Mesothelial cell of epicardium (in vitro differentiated cells): Measurements from ENCODE around the gene RALBP1. TPM values are rescaled to one million over a fixed set of nuclear protein-coding genes. Genes with fewer than 3 reads are reported as not detected.

Experiments
- DNase-seq, 2 experiments: peaks; one replicate each; pipeline ENCODE4 v3.0.0; 2021; ENCODE audit warnings: low spot score in 2 of 2; ENCODE audit not compliant: unreplicated experiment in 2 of 2
- H3K27ac Mint-ChIP-seq: 2 replicates; pipeline ENCODE4 v1.8.0; 2021; ENCODE audit warnings: mixed read lengths
- H3K27me3 Mint-ChIP-seq: 2 replicates; pipeline ENCODE4 v1.8.0; 2021; ENCODE audit warnings: low read depth, mixed read lengths
- H3K36me3 Mint-ChIP-seq: 2 replicates; pipeline ENCODE4 v1.8.0; 2021; ENCODE audit warnings: mixed read lengths
- H3K4me1 Mint-ChIP-seq: 2 replicates; pipeline ENCODE4 v1.8.0; 2021; ENCODE audit warnings: mixed read lengths
- H3K4me3 Mint-ChIP-seq: 2 replicates; pipeline ENCODE4 v1.8.0; 2021; ENCODE audit warnings: mild to moderate bottlenecking, moderate library complexity, mixed read lengths
- H3K9me3 Mint-ChIP-seq: 2 replicates; pipeline ENCODE4 v1.8.0; 2021; ENCODE audit warnings: mixed read lengths
- total RNA-seq: library from RNA; stranded (reverse); gene quantifications from 3 replicates; pipeline ENCODE4 v1.2.1, GENCODE V29; 2021
- TF ChIP-seq, protein P1 (sequence below): fragments of 200-600 bp; sonication (generic); IDR thresholded peaks from one replicate; pipeline ENCODE4 v1.5.0; 2021; ENCODE audit warnings: antibody characterized with exemption; ENCODE audit not compliant: unreplicated experiment

RALBP1 gene
- total RNA-seq, 1 donor from 2014 or later, result 44.7 TPM

DNA sequence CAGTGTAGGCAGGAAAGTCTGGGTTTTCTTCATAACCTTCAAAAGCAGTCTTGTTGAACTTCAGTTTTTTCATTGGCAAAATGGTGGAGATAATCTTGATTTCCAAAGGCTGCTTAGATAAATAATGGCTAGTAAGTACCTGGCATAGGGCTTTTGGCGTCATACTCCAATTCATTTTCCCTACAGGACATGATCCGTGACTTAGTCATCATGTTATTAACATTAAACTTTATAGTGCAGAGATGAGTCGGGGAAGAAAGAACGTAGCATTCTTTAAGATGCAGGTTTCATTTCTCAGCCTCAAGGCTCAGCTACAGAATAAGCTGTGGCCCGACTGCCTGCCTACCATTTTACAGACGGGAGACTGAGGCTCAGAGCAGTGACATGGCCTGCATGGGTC is 64.0 kb downstream of the RALBP1 start:
- no peak for DNase-seq
- no peaks in the 10 kb centered on the region for H3K9me3 Mint-ChIP-seq
- TF ChIP-seq, protein P1, sequence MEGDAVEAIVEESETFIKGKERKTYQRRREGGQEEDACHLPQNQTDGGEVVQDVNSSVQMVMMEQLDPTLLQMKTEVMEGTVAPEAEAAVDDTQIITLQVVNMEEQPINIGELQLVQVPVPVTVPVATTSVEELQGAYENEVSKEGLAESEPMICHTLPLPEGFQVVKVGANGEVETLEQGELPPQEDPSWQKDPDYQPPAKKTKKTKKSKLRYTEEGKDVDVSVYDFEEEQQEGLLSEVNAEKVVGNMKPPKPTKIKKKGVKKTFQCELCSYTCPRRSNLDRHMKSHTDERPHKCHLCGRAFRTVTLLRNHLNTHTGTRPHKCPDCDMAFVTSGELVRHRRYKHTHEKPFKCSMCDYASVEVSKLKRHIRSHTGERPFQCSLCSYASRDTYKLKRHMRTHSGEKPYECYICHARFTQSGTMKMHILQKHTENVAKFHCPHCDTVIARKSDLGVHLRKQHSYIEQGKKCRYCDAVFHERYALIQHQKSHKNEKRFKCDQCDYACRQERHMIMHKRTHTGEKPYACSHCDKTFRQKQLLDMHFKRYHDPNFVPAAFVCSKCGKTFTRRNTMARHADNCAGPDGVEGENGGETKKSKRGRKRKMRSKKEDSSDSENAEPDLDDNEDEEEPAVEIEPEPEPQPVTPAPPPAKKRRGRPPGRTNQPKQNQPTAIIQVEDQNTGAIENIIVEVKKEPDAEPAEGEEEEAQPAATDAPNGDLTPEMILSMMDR, result no peak
- peaks cover 8% of the 10 kb centered on the region for H3K4me1 Mint-ChIP-seq
- no peak overlapping the region for H3K4me3 Mint-ChIP-seq
- H3K36me3 Mint-ChIP-seq, result peaks cover 21% of the 10 kb centered on the region
- no peak overlapping the region for H3K27ac Mint-ChIP-seq
- no peaks in the 10 kb centered on the region for H3K27me3 Mint-ChIP-seq

DNA sequence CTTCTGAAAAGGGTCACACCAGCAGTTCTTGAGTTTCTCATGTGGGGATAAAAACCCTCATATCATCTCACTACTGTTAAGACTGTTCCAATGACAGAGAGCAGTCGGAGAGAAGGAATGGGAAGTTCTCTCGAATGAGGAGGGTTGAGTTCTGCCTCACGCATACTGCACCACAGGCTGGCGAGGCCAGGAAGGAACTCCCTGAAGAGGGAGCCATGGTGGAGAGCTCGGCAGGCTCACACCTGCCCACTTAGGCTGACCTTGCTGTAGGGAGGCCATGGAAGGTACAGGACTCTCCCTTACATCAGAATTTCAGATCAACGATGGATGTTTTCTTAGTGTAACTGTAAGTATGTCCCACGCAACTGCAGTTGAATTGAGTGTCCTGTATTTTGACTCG is 64.6 kb downstream of the RALBP1 start:
- Mint-ChIP-seq H3K4me1 (peaks cover 8% of the 10 kb centered on the region), H3K27me3 (no peaks in the 10 kb centered on the region), H3K9me3 (no peaks in the 10 kb centered on the region), H3K4me3 (no peak overlapping the region), H3K36me3 (peaks cover 21% of the 10 kb centered on the region), H3K27ac (no peak overlapping the region)
- TF ChIP-seq, protein P1, result no peak
- no peak for DNase-seq

DNA sequence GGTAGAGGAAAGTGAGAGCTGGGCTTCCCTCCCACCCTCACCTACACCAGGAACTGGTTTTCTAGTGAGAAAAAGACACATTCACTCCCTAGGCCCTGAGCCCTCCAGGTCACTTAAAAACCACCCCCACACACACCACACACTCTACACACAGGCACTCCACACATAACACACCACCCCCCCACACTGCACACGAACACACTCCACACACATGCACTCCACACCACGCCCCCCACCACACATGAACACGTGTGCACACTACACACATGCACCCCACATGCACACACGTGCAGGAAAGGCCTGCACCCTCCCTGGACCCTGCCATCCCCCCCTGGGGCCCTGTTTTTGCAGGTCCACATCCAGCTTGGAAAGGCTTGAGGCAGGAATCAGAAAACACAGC is 67.6 kb downstream of the RALBP1 start:
- DNase-seq, result no peak
- Mint-ChIP-seq H3K4me3 (no peak overlapping the region), H3K36me3 (peaks cover 21% of the 10 kb centered on the region), H3K4me1 (no peaks in the 10 kb centered on the region), H3K27me3 (no peaks in the 10 kb centered on the region), H3K9me3 (no peaks in the 10 kb centered on the region), H3K27ac (no peak overlapping the region)
- TF ChIP-seq, protein P1, result no peak

DNA sequence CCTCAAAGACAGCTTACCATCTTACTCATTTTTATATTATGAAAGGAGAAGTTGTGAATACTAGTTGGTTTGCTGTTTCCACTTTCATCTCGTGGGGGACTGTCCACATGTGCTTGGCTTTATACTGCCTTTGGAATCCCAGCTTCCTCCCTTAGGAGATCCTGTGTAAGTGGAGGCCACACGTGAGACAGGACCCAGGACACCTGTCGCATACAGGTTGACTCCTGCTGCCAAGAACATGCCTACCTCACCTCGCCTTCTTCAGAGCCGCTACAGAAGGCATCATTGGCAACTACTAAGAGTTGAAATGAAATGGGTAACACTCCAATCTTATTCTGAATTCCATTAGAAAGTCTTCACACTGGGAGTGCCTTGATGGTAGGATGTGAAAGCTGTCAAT is 69.7 kb downstream of the RALBP1 start:
- Mint-ChIP-seq H3K4me1 (no peaks in the 10 kb centered on the region), H3K27me3 (no peaks in the 10 kb centered on the region), H3K36me3 (peaks cover 33% of the 10 kb centered on the region), H3K4me3 (no peak overlapping the region), H3K27ac (no peak overlapping the region), H3K9me3 (no peaks in the 10 kb centered on the region)
- DNase-seq, result no peak
- TF ChIP-seq, protein P1, result no peak

DNA sequence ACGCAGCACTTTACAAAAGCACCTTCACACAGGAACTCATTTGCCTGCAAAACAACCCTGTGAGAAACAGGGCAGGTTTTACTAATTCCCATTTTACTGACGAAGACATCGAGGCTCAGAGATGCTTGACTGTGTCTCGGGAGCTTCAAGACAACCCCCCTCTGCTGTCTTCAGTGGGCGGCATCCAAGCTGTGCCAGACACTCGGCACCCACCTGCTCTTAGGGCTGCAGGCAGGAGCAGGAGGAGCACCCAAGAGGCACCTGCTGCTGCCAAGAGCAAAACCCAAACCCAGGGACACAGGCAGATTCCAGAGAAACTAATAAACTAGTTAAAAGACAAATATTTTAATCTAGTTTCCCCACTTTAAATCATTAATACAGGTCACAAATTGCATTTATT is 71.2 kb downstream of the RALBP1 start:
- Mint-ChIP-seq H3K27ac (no peak overlapping the region), H3K27me3 (no peaks in the 10 kb centered on the region), H3K36me3 (peaks cover 35% of the 10 kb centered on the region), H3K4me1 (no peaks in the 10 kb centered on the region), H3K4me3 (no peak overlapping the region), H3K9me3 (no peaks in the 10 kb centered on the region)
- DNase-seq, result no peak
- TF ChIP-seq, protein P1, result no peak

DNA sequence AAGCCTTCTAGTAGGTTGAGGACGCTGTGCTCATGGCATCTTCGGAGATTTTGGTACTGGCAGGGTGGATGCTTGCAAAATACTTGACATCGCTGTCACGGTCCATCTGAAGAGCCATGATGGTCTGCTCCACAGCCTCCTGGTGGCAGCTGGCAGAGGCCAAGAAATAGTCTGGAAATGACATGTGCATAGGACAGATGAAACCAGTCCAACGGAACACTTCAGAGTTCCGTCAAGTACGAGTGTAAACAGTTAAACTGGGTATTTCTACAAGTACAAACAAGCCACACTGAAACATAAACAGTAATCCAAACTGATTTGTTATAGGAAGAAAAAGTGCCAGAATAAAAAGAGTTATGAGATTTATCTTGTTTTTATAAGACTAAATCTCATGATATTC is 72.5 kb downstream of the RALBP1 start:
- Mint-ChIP-seq H3K36me3 (peaks cover 47% of the 10 kb centered on the region), H3K4me3 (no peak overlapping the region), H3K4me1 (no peaks in the 10 kb centered on the region), H3K27ac (no peak overlapping the region), H3K9me3 (peaks cover 3% of the 10 kb centered on the region), H3K27me3 (no peaks in the 10 kb centered on the region)
- no peak for DNase-seq
- TF ChIP-seq, protein P1, result no peak
